ENCODE data around the gene MPC1.

DNA sequence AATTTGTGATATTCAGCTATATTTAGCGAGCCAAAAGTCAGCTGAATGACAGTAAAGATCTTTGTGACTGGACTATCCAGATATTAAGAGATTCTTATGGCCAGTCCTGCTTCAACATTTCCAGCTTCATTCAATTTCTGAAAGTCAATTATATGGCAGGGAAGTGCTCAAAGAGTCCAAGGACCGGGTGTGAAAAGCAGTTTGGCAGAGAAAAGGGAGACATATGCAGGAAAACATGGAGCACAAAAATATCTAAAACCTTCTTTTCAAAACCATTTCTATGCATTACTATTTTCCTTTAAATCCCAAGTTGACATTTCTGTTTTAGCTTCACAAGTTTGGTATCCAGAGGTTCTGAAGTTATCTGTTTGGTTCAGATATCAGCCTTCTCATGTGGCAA is 5.0 kb downstream of the MPC1 start:
- TF ChIP-seq, protein P1, sequence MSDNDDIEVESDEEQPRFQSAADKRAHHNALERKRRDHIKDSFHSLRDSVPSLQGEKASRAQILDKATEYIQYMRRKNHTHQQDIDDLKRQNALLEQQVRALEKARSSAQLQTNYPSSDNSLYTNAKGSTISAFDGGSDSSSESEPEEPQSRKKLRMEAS (IDR thresholded peaks at IDR 0.05) = no peak
- TF ChIP-seq, protein P2, sequence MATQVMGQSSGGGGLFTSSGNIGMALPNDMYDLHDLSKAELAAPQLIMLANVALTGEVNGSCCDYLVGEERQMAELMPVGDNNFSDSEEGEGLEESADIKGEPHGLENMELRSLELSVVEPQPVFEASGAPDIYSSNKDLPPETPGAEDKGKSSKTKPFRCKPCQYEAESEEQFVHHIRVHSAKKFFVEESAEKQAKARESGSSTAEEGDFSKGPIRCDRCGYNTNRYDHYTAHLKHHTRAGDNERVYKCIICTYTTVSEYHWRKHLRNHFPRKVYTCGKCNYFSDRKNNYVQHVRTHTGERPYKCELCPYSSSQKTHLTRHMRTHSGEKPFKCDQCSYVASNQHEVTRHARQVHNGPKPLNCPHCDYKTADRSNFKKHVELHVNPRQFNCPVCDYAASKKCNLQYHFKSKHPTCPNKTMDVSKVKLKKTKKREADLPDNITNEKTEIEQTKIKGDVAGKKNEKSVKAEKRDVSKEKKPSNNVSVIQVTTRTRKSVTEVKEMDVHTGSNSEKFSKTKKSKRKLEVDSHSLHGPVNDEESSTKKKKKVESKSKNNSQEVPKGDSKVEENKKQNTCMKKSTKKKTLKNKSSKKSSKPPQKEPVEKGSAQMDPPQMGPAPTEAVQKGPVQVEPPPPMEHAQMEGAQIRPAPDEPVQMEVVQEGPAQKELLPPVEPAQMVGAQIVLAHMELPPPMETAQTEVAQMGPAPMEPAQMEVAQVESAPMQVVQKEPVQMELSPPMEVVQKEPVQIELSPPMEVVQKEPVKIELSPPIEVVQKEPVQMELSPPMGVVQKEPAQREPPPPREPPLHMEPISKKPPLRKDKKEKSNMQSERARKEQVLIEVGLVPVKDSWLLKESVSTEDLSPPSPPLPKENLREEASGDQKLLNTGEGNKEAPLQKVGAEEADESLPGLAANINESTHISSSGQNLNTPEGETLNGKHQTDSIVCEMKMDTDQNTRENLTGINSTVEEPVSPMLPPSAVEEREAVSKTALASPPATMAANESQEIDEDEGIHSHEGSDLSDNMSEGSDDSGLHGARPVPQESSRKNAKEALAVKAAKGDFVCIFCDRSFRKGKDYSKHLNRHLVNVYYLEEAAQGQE (IDR thresholded peaks at IDR 0.05; ENCODE audit: low read depth) = no peak
- TF ChIP-seq TAF1 (IDR thresholded peaks at IDR 0.05; ENCODE audit: low read depth) (no peak), EP300 (IDR thresholded peaks at IDR 0.05; ENCODE audit: borderline replicate concordance) (no peak), CEBPB (IDR thresholded peaks at IDR 0.05) (no peak), EGR1 (IDR thresholded peaks at IDR 0.05) (no peak)
